Stimulated activated CD8-positive, alpha-beta memory T cell treated with anti-CD3 and anti-CD28 coated beads, Interleukin-12 subunit alpha, Interleukin-12 subunit beta, amount 100 ng/mL, for 24 hours (primary cell): ENCODE data around the gene RABL6.
A peak's percentile ranks its signal among the peaks of the same experiment; 100 is the strongest.

Source experiments
- DNase-seq: peaks from one replicate; pipeline ENCODE4 v3.0.0-alpha.2; 2020; ENCODE audit errors: extremely low read depth

The RABL6 gene

DNA sequence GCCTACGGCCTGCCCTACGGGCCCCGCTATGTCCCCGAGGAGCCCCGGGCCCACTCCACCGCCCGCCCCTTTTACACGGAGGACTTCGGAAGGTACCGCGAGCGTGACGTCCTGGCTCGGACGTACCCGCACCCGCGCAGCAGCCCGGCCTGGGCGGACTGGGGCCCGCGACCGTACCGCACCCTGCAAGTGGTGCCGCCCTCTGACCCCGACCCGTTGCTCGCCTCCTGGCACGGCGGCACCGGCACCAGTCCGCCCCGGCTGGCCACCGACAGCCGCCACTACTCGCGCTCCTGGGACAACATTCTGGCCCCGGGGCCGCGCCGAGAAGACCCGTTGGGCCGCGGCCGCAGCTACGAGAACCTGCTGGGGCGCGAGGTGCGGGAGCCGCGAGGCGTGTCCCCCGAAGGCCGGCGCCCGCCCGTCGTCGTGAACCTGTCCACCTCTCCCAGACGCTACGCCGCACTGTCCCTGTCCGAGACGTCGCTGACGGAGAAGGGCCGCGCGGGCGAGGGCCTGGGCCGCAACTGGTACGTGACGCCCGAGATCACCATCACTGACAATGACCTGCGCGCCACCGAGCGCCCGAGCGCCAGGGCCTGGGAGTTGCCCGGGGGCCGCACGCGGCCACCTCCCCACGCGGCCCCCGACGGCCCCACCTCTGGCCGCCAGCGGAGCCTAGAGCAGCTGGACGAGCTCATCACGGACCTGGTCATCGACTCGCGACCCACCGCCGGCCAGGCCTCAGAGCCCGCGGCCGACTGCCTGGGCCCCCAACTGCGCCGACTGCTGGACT is 37.9 kb downstream of the RABL6 start:
- DNase-seq, result no peak

DNA sequence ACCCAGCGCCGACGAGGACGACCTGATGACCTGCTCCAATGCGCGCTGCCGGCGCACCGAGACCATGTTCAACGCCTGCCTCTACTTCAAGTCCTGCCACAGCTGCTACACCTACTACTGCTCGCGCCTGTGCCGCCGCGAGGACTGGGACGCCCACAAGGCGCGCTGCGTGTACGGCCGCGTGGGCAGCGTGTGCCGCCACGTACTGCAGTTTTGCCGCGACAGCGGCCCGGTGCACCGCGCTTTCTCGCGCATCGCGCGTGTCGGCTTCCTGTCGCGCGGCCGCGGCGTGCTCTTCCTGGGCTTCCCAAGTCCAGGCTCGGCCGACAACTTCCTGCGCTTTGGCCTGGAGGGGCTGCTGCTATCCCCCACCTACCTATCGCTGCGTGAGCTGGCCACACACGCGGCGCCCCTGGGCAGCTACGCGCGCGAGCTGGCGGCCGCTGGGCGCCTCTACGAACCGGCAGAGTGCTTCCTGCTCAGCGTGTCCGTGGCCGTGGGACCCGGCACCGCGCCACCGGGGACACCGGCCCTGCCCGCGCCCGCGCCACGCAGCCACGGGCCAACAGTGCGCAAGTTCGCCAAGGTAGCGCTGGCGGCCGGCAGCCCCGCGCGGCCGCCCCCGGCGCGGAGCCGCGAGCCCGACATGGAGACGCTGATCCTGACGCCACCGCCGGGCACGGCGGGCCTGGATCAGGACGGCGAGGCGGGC is 38.8 kb downstream of the RABL6 start:
- no peak for DNase-seq

DNA sequence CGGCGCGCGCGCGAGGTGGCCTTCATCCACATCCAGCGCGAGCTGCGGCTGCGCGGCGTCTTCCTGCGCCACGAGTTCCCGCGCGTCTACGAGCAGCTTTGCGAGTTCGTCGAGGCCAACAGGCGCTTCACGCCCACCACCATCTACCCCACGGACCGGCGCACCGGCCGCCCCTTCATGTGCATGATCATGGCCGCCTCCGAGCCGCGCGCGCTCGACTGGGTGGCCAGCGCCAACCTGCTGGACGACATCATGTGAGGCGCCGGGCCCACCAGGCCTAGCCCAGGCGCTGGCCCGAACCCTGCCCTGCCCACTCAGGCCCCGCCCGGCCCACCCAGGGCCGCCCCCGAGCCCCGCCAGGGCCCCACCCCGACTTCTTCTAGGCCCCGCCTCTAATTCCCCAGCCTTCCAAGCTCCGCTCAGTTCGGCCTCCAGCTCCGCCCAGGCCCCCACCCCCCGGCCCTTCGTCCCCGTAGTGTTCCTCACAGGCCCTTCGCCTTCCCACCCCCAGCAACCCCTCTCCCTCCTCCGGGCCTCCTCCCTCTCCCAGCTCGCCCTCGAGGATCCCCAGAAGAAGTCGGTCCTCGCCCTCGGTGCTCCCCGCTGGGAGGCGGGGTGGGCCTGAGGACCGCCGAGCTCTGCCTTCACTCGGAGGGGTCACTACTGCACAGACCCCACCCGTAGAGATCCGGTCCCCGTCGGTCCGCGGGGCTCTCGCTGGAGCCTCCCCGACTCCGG is 39.5 kb downstream of the RABL6 start:
- DNase-seq, result no peak

- peak; percentile 59 for DNase-seq
Measured at GRCh38 chr9:136847826-136848392, 40.2 kb downstream of the RABL6 start.

- DNase-seq, result no peak
Measured at GRCh38 chr9:136848393-136849037, 40.8 kb downstream of the RABL6 start.

- peak; percentile 87 for DNase-seq
Measured at GRCh38 chr9:136849038-136849959, 41.6 kb downstream of the RABL6 start, which contains the start of gene PHPT1. Gene PHPT1 (plus strand): TSS chr9:136849409. CDS start chr9:136849431, 22 bp downstream.

GRCh38 chr9:136849960-136850865 is 42.5 kb downstream of the RABL6 start:
- DNase-seq, result no peak

GRCh38 chr9:136850866-136851775 is 43.4 kb downstream of the RABL6 start:
- DNase-seq, result no peak

DNA sequence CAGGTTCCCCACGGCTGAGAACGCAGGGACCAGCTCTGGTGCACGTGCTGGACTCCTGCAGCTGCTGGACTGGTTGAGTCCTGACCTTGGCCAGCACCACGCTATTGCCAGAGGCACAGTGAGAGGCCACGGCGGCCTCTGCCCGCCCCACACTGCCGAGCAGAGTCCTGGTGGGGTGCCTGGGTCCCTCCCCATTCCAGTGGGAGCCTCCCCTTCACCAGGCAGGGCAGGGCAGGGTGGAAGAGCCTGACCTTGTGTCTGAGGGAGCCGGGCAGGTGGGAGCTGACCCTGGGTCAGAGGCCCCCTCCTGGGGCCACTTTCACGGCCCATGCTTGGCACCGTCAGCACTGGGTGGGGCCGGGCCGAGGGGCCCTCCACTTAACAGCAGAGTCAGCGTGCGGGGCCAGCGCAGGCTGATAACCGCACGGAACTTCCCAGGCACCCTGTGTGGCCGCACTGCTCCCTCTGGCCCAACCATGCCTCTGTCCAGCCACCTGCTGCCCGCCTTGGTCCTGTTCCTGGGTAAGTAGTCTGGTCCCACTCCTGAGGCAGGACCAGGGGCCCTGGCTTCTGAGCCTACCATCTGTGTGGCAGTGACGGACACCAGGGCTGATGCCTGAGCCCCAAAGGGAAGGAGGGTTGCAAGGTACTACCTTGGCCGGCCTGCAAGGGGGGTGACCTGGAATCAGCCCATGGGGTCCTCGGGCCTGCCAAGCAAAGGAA is 44.4 kb downstream of the RABL6 start, which contains the start of gene MAMDC4:
Gene MAMDC4 (plus strand): TSS at position 406 of the 723 bp plus-strand sequence. CDS start 71 bp downstream, at position 477.
- DNase-seq, result no peak

DNA sequence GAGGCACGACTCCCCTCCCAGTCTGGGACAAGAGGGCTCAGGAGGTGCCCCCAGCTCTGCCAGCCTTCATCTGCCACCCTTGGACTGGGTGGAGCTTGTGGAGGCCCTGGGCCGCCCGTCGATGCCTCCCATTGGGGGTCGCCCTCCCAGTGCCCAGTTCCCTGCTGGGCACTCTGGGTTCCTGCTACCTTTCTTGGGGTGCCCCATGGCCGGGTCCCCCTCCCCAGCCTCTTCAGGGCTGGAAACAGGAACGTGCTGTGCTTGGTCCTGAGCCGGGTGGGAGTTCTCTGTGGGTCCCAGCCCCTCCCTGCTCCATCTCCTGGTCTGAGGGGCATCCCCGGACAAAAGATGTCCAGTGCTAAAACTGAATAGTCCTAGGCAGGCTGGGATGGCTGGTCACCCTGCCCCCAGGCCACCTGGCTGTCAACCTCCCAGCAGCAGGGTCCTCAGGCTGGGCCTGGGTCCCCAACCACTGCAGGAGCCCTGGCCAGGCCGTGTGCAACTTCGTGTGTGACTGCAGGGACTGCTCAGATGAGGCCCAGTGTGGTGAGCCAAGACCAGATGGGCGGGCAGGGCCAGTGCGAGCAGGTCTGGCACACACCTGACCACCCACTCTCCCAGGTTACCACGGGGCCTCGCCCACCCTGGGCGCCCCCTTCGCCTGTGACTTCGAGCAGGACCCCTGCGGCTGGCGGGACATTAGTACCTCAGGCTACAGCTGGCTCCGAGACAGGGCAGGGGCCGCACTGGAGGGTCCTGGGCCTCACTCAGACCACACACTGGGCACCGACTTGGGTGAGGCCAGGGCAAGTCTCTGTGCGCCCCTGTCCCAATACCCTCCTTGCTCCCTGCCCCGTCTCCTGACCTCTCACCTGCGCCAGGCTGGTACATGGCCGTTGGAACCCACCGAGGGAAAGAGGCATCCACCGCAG is 45.2 kb downstream of the RABL6 start:
- DNase-seq, result no peak

GRCh38 chr9:136853596-136854112 is 45.9 kb downstream of the RABL6 start:
- DNase-seq, result no peak

GRCh38 chr9:136854113-136854841 is 46.5 kb downstream of the RABL6 start:
- no peak for DNase-seq

DNA sequence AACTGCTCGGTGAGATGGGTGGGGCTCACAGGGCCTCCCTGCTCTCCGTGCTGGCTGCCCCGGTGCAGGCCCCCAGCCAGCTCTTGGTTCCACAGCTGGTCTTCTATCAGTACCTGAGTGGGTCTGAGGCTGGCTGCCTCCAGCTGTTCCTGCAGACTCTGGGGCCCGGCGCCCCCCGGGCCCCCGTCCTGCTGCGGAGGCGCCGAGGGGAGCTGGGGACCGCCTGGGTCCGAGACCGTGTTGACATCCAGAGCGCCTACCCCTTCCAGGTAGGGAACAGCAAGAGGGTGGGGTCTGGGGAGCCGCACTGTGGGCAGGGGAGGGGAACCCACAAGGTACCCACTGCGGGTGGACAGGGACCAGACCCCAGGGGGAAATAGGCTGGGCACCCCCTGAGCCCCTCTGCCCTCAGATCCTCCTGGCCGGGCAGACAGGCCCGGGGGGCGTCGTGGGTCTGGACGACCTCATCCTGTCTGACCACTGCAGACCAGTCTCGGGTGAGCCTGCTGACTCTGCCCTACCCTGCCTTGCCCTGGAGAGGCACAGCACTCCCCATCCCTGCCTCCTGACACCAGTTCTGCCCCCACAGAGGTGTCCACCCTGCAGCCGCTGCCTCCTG is 47.2 kb downstream of the RABL6 start:
- no peak for DNase-seq

GRCh38 chr9:136855461-136856078 is 47.8 kb downstream of the RABL6 start:
- no peak for DNase-seq

- DNase-seq, result no peak
Measured at GRCh38 chr9:136856079-136856476, 48.3 kb downstream of the RABL6 start.
